ENCODE results near the gene CD160.
A peak's percentile ranks its signal among the peaks of the same experiment; 100 is the strongest.

Gene CD160

GRCh38 chr1:145785547-145785946 is 66.2 kb downstream of the CD160 start:
- Histone ChIP-seq H3K9me3 (ENCODE audit: control insufficient read depth, insufficient read depth, low read depth, low read length) (no peaks in the 10 kb centered on the region), H3K4me3 (ENCODE audit: low read depth, low read length) (no peak overlapping the region), H3K36me3 (ENCODE audit: control insufficient read depth in 2 of 2, insufficient read depth in 1 of 2, low read length in 2 of 2) (peaks cover 0 to 3% of the 10 kb centered on the region in 2 experiments; a peak in 1 of 3 replicates), H3K27ac (ENCODE audit: extremely low read depth, low read depth, low read length) (no peak overlapping the region), H3K4me1 (ENCODE audit: control insufficient read depth, insufficient read depth, low read length) (0 out of 2 replicates have a peak, but pooled peaks cover 5% of the 10 kb centered on the region)
- ChIA-PET CTCF (no interaction called here), POLR2A (no interaction called here)
- TF ChIP-seq ELK4 (IDR thresholded peaks at IDR 0.05; ENCODE audit: borderline replicate concordance, low read depth, low read length) (no peak), ZBTB17 (tag by site-specific recombination; IDR thresholded peaks at IDR 0.05) (no peak), ZNF830 (tag by site-specific recombination; IDR thresholded peaks at IDR 0.05; ENCODE audit: low read depth) (no peak), ZNF571 (tag by site-specific recombination; IDR thresholded peaks at IDR 0.05) (no peak), ZNF623 (tag by site-specific recombination; IDR thresholded peaks at IDR 0.05) (no peak), ZNF707 (tag by site-specific recombination; IDR thresholded peaks at IDR 0.05) (no peak), PRDM1 (tag by site-specific recombination; IDR thresholded peaks at IDR 0.05) (peak; percentile 52; the same call in 1 of the 2 replicates), ZSCAN23 (tag by site-specific recombination; IDR thresholded peaks at IDR 0.05) (no peak), ZNF664 (tag by site-specific recombination; IDR thresholded peaks at IDR 0.05) (no peak), KLF10 (tag by site-specific recombination; IDR thresholded peaks at IDR 0.05) (no peak), PRDM6 (tag by site-specific recombination; IDR thresholded peaks at IDR 0.05) (peak; percentile 67), ZSCAN30 (tag by site-specific recombination; IDR thresholded peaks at IDR 0.05) (no peak), ZIC2 (tag by site-specific recombination; IDR thresholded peaks at IDR 0.05) (no peak), ZNF510 (tag by site-specific recombination; IDR thresholded peaks at IDR 0.05; ENCODE audit: insufficient replicate concordance) (no peak), ZNF18 (tag by site-specific recombination; IDR thresholded peaks at IDR 0.05) (no peak)
- TF ChIP-seq, protein P1, sequence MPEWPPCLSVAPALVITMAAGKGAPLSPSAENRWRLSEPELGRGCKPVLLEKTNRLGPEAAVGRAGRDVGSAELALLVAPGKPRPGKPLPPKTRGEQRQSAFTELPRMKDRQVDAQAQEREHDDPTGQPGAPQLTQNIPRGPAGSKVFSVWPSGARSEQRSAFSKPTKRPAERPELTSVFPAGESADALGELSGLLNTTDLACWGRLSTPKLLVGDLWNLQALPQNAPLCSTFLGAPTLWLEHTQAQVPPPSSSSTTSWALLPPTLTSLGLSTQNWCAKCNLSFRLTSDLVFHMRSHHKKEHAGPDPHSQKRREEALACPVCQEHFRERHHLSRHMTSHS (tag by site-specific recombination; IDR thresholded peaks at IDR 0.05), result no peak

GRCh38 chr1:145786271-145786670 is 67.0 kb downstream of the CD160 start:
- ChIA-PET POLR2A (no interaction called here), CTCF (no interaction called here)
- TF ChIP-seq ZNF302 (tag by site-specific recombination; IDR thresholded peaks at IDR 0.05; ENCODE audit: low read depth) (no peak), SETDB1 (IDR thresholded peaks at IDR 0.05; ENCODE audit: insufficient read length, low read length) (no peak), ZNF274 (IDR thresholded peaks at IDR 0.05; ENCODE audit: low read length) (no peak), ZNF274 (tag by site-specific recombination; IDR thresholded peaks at IDR 0.05; ENCODE audit: borderline replicate concordance) (no peak), HOXD13 (CRISPR knock-in tag; IDR thresholded peaks at IDR 0.05; ENCODE audit: borderline replicate concordance) (no peak), RBAK (tag by site-specific recombination; IDR thresholded peaks at IDR 0.05) (no peak), ZNF610 (tag by site-specific recombination; IDR thresholded peaks at IDR 0.05; ENCODE audit: borderline replicate concordance) (no peak), PBX3 (CRISPR knock-in tag; IDR thresholded peaks at IDR 0.05) (no peak), ATF2 (tag by site-specific recombination; IDR thresholded peaks at IDR 0.05; ENCODE audit: low read depth) (no peak), GLI2 (tag by site-specific recombination; IDR thresholded peaks at IDR 0.05; ENCODE audit: borderline replicate concordance, low read depth) (no peak), ZNF623 (tag by site-specific recombination; IDR thresholded peaks at IDR 0.05) (no peak), ZNF48 (tag by site-specific recombination; IDR thresholded peaks at IDR 0.05) (no peak), KLF9 (tag by site-specific recombination; IDR thresholded peaks at IDR 0.05; ENCODE audit: low read depth) (no peak), ZNF2 (tag by site-specific recombination; IDR thresholded peaks at IDR 0.05) (no peak), ZNF23 (tag by site-specific recombination; IDR thresholded peaks at IDR 0.05; ENCODE audit: borderline replicate concordance) (no peak)

More at GRCh38 chr1:145786271-145786670, 67.0 kb downstream of the CD160 start:
- no peaks in the 10 kb centered on the region for H3K9me3 ChIP-seq (ENCODE audit: control insufficient read depth, insufficient read depth, low read depth, low read length)
- no peak overlapping the region for H3K4me3 ChIP-seq (ENCODE audit: low read depth, low read length)
- no peak overlapping the region for H3K27ac ChIP-seq (ENCODE audit: extremely low read depth, low read depth, low read length)
- 0 out of 2 replicates have a peak, but pooled peaks cover 5% of the 10 kb centered on the region for H3K4me1 ChIP-seq (ENCODE audit: control insufficient read depth, insufficient read depth, low read length)
- H3K36me3 ChIP-seq (ENCODE audit: control insufficient read depth in 2 of 2, insufficient read depth in 1 of 2, low read length in 2 of 2), result peaks cover 0 to 3% of the 10 kb centered on the region in 2 experiments; a peak in 1 of 3 replicates
